H9 (cell line): ENCODE measurements around the gene BRD1. TPM values are rescaled to one million over a fixed set of nuclear protein-coding genes. Genes with fewer than 3 reads are reported as not detected.

Source experiments
- DNase-seq: peaks from one replicate; pipeline ENCODE4 v3.0.0-alpha.2; 2017
- H2AFZ ChIP-seq: one replicate; pipeline ENCODE4 v1.6.1; 2013; ENCODE audit warnings: mild to moderate bottlenecking, low read length, control low read depth, moderate library complexity
- H2AK5ac ChIP-seq: 2 replicates; pipeline ENCODE4 v1.6.1; 2013; ENCODE audit warnings: low read length, control low read depth, mixed read lengths; ENCODE audit not compliant: insufficient read length
- H2BK120ac ChIP-seq: one replicate; pipeline ENCODE4 v1.6.1; 2013; ENCODE audit warnings: low read depth, mild to moderate bottlenecking, low read length, control low read depth, inconsistent platforms; ENCODE audit not compliant: poor library complexity, severe bottlenecking
- H2BK12ac ChIP-seq: 2 replicates; pipeline ENCODE4 v1.6.1; 2013; ENCODE audit warnings: low read length, control low read depth, mixed read lengths, low read depth; ENCODE audit not compliant: insufficient read length
- H2BK15ac ChIP-seq: 2 replicates; pipeline ENCODE4 v1.6.1; 2013; ENCODE audit warnings: low read depth, low read length, control low read depth
- H2BK20ac ChIP-seq: one replicate; pipeline ENCODE4 v1.6.1; 2013; ENCODE audit warnings: low read depth, mild to moderate bottlenecking, low read length, control low read depth, inconsistent platforms; ENCODE audit not compliant: poor library complexity, severe bottlenecking
- H2BK5ac ChIP-seq: 2 replicates; pipeline ENCODE4 v1.6.1; 2013; ENCODE audit warnings: low read length, control low read depth, mixed read lengths; ENCODE audit not compliant: insufficient read length
- H3K14ac ChIP-seq: 2 replicates; pipeline ENCODE4 v1.6.1; 2013; ENCODE audit warnings: low read length, control low read depth; ENCODE audit not compliant: insufficient read depth
- H3K18ac ChIP-seq: 2 replicates; pipeline ENCODE4 v1.6.1; 2013; ENCODE audit warnings: low read depth, mild to moderate bottlenecking, mixed read lengths, low read length, control low read depth; ENCODE audit not compliant: insufficient read length
- H3K23ac ChIP-seq: 2 replicates; pipeline ENCODE4 v1.6.1; 2013; ENCODE audit warnings: low read length, control low read depth, mixed read lengths, low read depth; ENCODE audit not compliant: insufficient read length
- H3K23me2 ChIP-seq: 2 replicates; pipeline ENCODE4 v1.6.1; 2013; ENCODE audit warnings: low read depth, mild to moderate bottlenecking, mixed read lengths, low read length, control low read depth; ENCODE audit not compliant: insufficient read length, poor library complexity, severe bottlenecking
- H3K27ac ChIP-seq: 2 replicates; pipeline ENCODE4 v1.5.1; 2013; ENCODE audit warnings: low read length, control low read depth, mixed read lengths, low read depth; ENCODE audit not compliant: insufficient read length
- H3K27me3 ChIP-seq: 2 replicates; pipeline ENCODE4 v1.6.1; 2013; ENCODE audit warnings: low read length, control low read depth, inconsistent platforms; ENCODE audit not compliant: insufficient read depth
- H3K4ac ChIP-seq: 2 replicates; pipeline ENCODE4 v1.6.1; 2013; ENCODE audit warnings: low read depth, mild to moderate bottlenecking, control low read depth, inconsistent platforms, low read length, moderate library complexity
- H3K4me1 ChIP-seq: 2 replicates; pipeline ENCODE4 v1.6.1; 2013; ENCODE audit warnings: low read length, control low read depth, inconsistent platforms; ENCODE audit not compliant: insufficient read depth
- H3K4me2 ChIP-seq: 2 replicates; pipeline ENCODE4 v1.6.1; 2013; ENCODE audit warnings: low read length, control low read depth, mixed read lengths; ENCODE audit not compliant: insufficient read length, insufficient read depth
- H3K56ac ChIP-seq: 2 replicates; pipeline ENCODE4 v1.6.1; 2013; ENCODE audit warnings: low read depth, mild to moderate bottlenecking, mixed read lengths, low read length, control low read depth; ENCODE audit not compliant: insufficient read length
- H3K79me1 ChIP-seq: 2 replicates; pipeline ENCODE4 v1.6.1; 2013; ENCODE audit warnings: low read depth, mild to moderate bottlenecking, moderate library complexity, low read length, control low read depth, inconsistent platforms; ENCODE audit not compliant: insufficient read depth, poor library complexity, severe bottlenecking
- H3K79me2 ChIP-seq: 2 replicates; pipeline ENCODE4 v1.6.1; 2013; ENCODE audit warnings: low read length, control low read depth, inconsistent platforms; ENCODE audit not compliant: insufficient read depth
- H3K9ac ChIP-seq: 2 replicates; pipeline ENCODE4 v1.6.1; 2013; ENCODE audit warnings: low read length, control low read depth, mixed read lengths; ENCODE audit not compliant: insufficient read length; ENCODE audit errors: extremely low read depth
- H3K9me3 ChIP-seq: one replicate; pipeline ENCODE4 v1.6.1; 2013; ENCODE audit warnings: low read depth, low read length, inconsistent platforms; ENCODE audit not compliant: control insufficient read depth
- H3T11ph ChIP-seq: one replicate; pipeline ENCODE4 v1.6.1; 2013; ENCODE audit warnings: mild to moderate bottlenecking, low read length, control low read depth, inconsistent platforms
- H4K20me1 ChIP-seq: one replicate; pipeline ENCODE4 v1.6.1; 2013; ENCODE audit not compliant: control insufficient read depth, insufficient read length, insufficient read depth
- H4K5ac ChIP-seq: 2 replicates; pipeline ENCODE4 v1.6.1; 2013; ENCODE audit warnings: low read depth, mild to moderate bottlenecking, mixed read lengths, low read length, control low read depth; ENCODE audit not compliant: insufficient read length
- H4K8ac ChIP-seq: replicated peaks from 2 replicates; pipeline ENCODE4 v1.6.1; 2013; ENCODE audit warnings: low read length, control low read depth, mixed read lengths, low read depth; ENCODE audit not compliant: insufficient read length
- H4K91ac ChIP-seq: 2 replicates; pipeline ENCODE4 v1.6.1; 2013; ENCODE audit warnings: low read depth, mild to moderate bottlenecking, moderate library complexity, mixed read lengths, low read length, control low read depth; ENCODE audit not compliant: insufficient read length
- H3K27ac Mint-ChIP-seq, 3 experiments: 2 replicates in 2 of 3; 3 replicates in 1 of 3; pipeline ENCODE4 v1.8.0; 2020 to 2021; ENCODE audit warnings: mixed read lengths in 3 of 3, mild to moderate bottlenecking in 1 of 3, moderate library complexity in 1 of 3
- H3K27me3 Mint-ChIP-seq: 2 replicates; pipeline ENCODE4 v1.8.0; 2021; ENCODE audit warnings: low read depth, mild to moderate bottlenecking, moderate library complexity, mixed read lengths
- H3K36me3 Mint-ChIP-seq, 3 experiments: 2 replicates in 2 of 3; 3 replicates in 1 of 3; pipeline ENCODE4 v1.8.0; 2020 to 2021; ENCODE audit warnings: low read depth in 3 of 3, mixed read lengths in 3 of 3; ENCODE audit not compliant: insufficient read depth in 1 of 3
- H3K4me1 Mint-ChIP-seq, 2 experiments: 2 replicates each; pipeline ENCODE4 v1.8.0; 2020; ENCODE audit warnings: mixed read lengths in 2 of 2
- H3K4me3 Mint-ChIP-seq, 2 experiments: 2 replicates in 1 of 2; 3 replicates in 1 of 2; pipeline ENCODE4 v1.8.0; 2020 to 2021; ENCODE audit warnings: mild to moderate bottlenecking in 2 of 2, mixed read lengths in 2 of 2, moderate library complexity in 1 of 2
- H3K9me3 Mint-ChIP-seq, 2 experiments: 2 replicates in 1 of 2; 3 replicates in 1 of 2; pipeline ENCODE4 v1.8.0; 2020; ENCODE audit warnings: mild to moderate bottlenecking in 2 of 2, mixed read lengths in 2 of 2, moderate library complexity in 1 of 2
- WGBS: extraction: QIAGEN DNeasy Blood & Tissue Kit; methylation state at CpG from one replicate; pipeline ENCODE4 v1.1.7; 2013; ENCODE audit warnings: missing lambda C conversion rate, low lambda C conversion rate, mixed read lengths; ENCODE audit not compliant: insufficient read length; ENCODE audit errors: extremely low coverage; 5-methylcytosine and 5-hydroxymethylcytosine counted together
- total RNA-seq: library from RNA; stranded (reverse); gene quantifications from 2 replicates; pipeline ENCODE4 v1.2.1, GENCODE V29; 2021
- TF ChIP-seq, protein P1 (sequence below): fragments of 200-600 bp; sonication (generic); conservative IDR thresholded peaks from 3 replicates; pipeline ENCODE4 v1.8.0; 2021; ENCODE audit warnings: antibody characterized with exemption, mild to moderate bottlenecking

Gene BRD1
- total RNA-seq, 1 experiment from 2014 or later, result 51.3 TPM

DNA sequence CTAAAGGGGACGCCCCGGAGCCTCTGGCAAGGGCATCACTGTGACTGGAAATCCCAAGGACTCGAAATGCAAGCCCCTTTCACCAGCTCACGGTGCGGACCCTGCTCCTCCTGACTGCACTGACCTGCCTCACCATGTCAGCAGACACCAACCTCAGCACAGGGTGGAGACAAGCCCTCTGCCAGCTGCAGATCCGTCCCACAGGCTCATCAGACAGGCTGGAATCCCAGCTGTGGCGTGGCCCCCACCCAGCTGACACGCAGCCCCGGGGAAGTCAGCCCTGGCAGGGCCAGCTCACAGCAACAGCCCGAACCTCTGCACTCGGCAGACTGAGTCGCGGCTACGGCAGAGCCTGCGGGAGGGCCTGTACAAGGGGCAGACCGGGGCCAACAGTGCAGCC lies 36.8 kb downstream of the BRD1 start:
- H4K91ac ChIP-seq, result no peak overlapping the region
- H3K9me3 ChIP-seq, result no peaks in the 10 kb centered on the region
- DNase-seq, result no peak
- no peak overlapping the region for H2AFZ ChIP-seq
- peaks cover 3% of the 10 kb centered on the region for H3K79me1 ChIP-seq
- H2BK12ac ChIP-seq, result no peak overlapping the region
- H2BK5ac ChIP-seq, result no peak overlapping the region
- no peak overlapping the region for H3K4ac ChIP-seq
- no peak overlapping the region for H2BK20ac ChIP-seq
- no peaks in the 10 kb centered on the region for H3K27me3 ChIP-seq
- H3K27me3 Mint-ChIP-seq, result no peaks in the 10 kb centered on the region
- H2BK15ac ChIP-seq, result no peak overlapping the region
- H3K36me3 Mint-ChIP-seq, result peaks cover 36 to 85% (median 78%) of the 10 kb centered on the region in 3 experiments
- no peak overlapping the region for H3K18ac ChIP-seq
- no peak overlapping the region for H3K4me2 ChIP-seq
- no peak overlapping the region for H2BK120ac ChIP-seq
- no peak overlapping the region for H3K56ac ChIP-seq
- H3K23me2 ChIP-seq, result no peaks in the 10 kb centered on the region
- H3K27ac Mint-ChIP-seq, result peak overlapping the region; percentile 24 to 95 (median 51); a peak in 5 of 7 replicates
- no peaks in the 10 kb centered on the region for H4K20me1 ChIP-seq
- no CpG with 5 or more reads among the region's 16 CpGs for WGBS
- no peak overlapping the region for H3K23ac ChIP-seq
- no peak overlapping the region for H3T11ph ChIP-seq
- no peak overlapping the region for H4K8ac ChIP-seq
- H3K4me1 Mint-ChIP-seq, result peaks cover 13 to 14% of the 10 kb centered on the region in 2 experiments
- no peak overlapping the region for H4K5ac ChIP-seq
- TF ChIP-seq, protein P1, sequence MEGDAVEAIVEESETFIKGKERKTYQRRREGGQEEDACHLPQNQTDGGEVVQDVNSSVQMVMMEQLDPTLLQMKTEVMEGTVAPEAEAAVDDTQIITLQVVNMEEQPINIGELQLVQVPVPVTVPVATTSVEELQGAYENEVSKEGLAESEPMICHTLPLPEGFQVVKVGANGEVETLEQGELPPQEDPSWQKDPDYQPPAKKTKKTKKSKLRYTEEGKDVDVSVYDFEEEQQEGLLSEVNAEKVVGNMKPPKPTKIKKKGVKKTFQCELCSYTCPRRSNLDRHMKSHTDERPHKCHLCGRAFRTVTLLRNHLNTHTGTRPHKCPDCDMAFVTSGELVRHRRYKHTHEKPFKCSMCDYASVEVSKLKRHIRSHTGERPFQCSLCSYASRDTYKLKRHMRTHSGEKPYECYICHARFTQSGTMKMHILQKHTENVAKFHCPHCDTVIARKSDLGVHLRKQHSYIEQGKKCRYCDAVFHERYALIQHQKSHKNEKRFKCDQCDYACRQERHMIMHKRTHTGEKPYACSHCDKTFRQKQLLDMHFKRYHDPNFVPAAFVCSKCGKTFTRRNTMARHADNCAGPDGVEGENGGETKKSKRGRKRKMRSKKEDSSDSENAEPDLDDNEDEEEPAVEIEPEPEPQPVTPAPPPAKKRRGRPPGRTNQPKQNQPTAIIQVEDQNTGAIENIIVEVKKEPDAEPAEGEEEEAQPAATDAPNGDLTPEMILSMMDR, result no peak
- H3K4me1 ChIP-seq, result no peaks in the 10 kb centered on the region
- no peak overlapping the region for H2AK5ac ChIP-seq
- H3K14ac ChIP-seq, result no peak overlapping the region; the same call in 1 of the 2 replicates
- no peak overlapping the region for H3K4me3 Mint-ChIP-seq
- no peak overlapping the region for H3K27ac ChIP-seq
- H3K79me2 ChIP-seq, result peaks cover 6% of the 10 kb centered on the region; the same call in 1 of the 2 replicates
- H3K9ac ChIP-seq, result no peak overlapping the region
- H3K9me3 Mint-ChIP-seq, result no peaks in the 10 kb centered on the region
